HG03039 (cell line): ENCODE measurements around the gene DRD4.

Experiments used
- ATAC-seq: cut with Tn5 transposase; IDR thresholded peaks from one replicate; pipeline ENCODE4 v1.9.1; 2021; ENCODE audit warnings: mild to moderate bottlenecking, moderate library complexity; ENCODE audit not compliant: unreplicated experiment

The DRD4 gene

GRCh38 chr11:636511-637332 lies at the start of gene DRD4:
DRD4 (plus strand) TSS chr11:637269; CDS start chr11:637305, 36 bp downstream.
- ATAC-seq = no peak

GRCh38 chr11:587546-587945 lies 49.5 kb upstream of the DRD4 start:
- ATAC-seq = no peak

DNA sequence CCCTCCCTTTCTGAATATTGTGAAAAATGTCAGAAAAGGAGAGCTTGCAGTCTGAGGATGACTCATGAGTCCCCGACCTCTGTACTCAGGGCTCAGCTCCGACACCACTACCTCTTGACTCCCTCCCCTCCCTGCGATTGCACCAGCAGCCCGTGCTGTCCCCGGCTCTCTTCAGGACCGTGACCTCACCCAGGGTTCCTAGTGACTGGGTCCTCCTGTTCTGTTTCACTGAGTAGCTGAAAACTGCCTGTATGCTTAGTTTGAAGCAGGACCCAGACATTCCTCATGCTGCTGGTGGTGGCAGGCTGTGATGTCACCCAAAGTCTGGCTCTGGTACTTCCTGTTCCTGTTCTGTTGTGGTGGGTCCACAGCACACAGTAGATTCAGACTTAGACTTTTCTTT lies 49.1 kb upstream of the DRD4 start:
- ATAC-seq = no peak

DNA sequence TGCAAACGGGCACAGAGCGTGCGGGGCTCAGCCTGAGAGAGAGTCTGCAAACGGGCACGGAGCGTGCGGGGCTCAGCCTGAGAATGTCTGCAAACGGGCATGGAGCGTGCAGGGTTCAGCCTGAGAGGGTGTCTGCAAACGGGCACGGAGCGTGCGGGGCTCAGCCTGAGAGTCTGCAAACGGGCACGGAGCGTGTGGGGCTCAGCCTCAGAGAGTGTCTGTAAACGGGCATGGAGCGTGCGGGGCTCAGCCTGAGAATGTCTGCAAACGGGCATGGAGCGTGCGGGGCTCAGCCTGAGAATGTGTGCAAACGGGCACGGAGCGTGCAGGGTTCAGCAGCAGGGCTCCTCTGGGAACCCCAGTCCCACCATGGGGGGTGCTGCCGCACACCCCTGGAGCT lies 47.3 kb upstream of the DRD4 start:
- no peak for ATAC-seq

- ATAC-seq = no peak
Measured at GRCh38 chr11:590997-591396, 46.1 kb upstream of the DRD4 start.

- no peak for ATAC-seq
Measured at GRCh38 chr11:592501-592900, 44.6 kb upstream of the DRD4 start.

- ATAC-seq = no peak
Measured at GRCh38 chr11:592918-593317, 44.2 kb upstream of the DRD4 start.

- no peak for ATAC-seq
Measured at GRCh38 chr11:593347-593746, 43.7 kb upstream of the DRD4 start.

DNA sequence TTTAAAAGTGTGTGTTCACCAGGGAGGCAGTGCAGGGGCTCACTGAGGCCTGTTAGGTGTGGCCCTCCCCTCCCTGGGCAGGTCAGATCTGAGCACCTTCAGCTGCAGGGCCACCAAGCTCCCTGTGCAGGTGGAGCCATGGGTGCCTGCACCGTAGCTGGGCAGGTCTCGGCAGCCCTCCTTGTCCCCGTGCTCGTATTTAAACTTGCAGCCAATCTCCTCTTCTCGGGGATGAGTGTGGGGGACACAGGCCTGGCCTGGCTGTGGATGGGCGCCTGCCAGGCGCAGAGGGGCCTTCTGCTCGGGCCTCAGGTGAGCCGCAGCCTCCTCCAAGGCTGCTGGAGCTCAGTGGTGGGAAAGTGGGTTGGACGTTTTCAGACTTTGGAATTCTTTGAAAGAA lies 41.7 kb upstream of the DRD4 start:
- no peak for ATAC-seq

DNA sequence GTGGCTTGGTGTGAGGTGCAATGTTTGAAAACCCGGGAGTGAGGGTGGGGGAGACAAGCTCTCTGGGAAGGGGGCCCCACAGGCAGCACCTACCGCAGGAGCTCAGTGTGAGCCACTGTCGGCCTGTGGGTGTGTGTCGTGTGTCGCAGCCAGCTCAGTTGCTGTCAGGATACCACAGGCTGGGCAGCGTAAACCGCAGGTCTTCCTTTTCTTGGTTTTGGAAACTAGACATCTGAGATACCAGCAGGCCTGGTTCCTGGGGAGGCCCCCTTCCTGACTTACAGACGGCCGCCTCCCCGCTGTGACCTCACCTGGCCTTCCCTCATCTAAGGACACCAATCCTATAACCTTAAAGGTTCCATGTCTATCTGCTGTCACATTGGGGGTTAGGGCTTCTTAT lies 40.7 kb upstream of the DRD4 start:
- no peak for ATAC-seq

GRCh38 chr11:597166-597725 lies 39.8 kb upstream of the DRD4 start:
- no peak for ATAC-seq

DNA sequence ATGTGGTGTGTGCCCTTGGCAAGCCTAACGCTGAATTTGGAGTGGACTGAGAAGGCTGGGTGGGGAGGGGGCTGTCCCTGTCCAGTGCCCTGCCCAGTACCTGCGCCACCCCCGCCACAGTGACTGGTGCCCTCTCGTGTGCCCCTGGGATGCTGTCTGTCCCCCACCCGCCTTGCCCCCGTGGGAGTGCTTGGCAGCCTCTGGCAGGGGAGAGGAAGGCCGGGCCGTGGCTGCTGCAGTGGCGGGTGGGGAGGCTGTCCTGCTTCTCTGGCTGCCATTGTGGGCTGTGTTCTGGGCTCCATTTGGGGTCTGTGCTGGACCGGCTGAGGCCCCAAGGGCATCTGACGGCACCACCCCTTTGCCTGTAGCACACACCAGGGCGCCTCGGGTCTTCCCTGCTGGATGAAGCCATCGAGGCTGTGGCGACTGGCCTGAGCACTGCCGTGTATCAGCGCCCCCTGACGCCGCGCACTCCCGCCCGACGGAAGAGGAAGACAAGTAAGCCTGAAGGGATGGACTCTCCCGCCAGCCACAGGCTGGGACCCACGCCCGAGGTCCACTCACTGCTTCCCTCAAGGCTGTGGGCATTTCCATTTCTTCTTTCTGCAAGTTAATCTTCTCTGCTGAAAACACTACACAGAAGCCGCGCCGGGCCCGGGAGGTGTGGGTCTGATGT lies 38.9 kb upstream of the DRD4 start:
- ATAC-seq = no peak

- ATAC-seq = no peak
Measured at GRCh38 chr11:601573-602245, 35.4 kb upstream of the DRD4 start.

DNA sequence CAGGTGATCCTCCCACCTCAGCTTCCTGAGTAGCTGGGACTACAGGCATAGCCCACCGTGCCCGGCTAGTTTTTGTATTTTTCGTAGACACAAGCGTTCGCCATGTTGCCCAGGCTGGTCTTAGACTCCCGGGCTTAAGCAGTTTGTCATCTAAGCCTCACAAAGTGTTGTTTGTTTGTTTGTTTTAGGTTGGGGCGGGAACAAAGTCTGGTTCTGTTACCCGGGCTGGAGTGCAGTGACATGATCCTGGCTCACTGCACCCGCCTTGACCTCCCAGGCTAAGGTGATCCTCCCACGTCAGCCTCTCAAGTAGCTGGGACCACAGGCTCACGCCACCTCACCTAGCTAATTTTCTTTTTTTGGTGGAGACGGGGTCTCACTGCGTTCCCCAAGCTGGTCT lies 33.9 kb upstream of the DRD4 start:
- ATAC-seq = no peak

DNA sequence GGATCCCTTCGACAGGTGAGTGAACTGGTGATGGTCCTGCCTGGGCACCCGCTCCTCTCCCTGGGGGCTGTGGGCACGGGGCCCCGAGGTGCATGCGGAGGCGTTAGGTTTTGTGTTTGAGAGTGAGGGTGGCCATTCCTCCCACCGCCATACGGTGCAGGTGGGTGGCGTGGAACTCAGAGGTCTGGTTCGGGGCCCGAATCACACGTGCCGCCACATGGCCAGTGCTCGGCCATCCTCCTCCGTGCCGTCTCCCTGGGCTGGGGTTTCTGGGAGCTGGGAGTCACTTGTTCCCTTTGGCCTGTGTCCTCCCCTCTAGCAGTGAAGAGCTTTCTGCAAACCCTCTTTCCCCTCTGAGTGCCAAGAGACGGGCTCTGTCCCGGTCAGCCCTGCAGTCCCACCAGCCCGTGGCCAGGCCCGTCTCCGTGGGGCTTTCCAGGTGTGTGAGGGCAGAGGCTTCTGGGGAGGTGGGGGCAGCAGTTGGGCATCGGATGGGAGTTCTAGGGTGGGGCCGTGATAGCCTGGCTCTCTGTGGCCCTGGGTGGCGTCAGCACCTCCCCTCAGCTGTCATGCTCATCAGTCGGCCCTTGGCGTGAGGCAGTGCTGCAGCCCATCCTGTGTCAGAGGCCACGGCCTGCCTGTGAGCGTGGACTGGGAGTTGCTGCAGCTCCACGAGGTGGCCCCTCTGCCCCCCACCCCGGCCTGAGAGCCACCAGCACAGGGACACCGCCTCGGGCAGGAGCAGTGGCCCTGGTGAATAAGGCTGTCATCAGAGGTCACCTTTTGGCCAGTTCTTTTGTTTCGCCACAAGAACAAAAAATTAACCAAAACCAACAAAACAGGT lies 31.6 kb upstream of the DRD4 start:
- ATAC-seq = no peak

DNA sequence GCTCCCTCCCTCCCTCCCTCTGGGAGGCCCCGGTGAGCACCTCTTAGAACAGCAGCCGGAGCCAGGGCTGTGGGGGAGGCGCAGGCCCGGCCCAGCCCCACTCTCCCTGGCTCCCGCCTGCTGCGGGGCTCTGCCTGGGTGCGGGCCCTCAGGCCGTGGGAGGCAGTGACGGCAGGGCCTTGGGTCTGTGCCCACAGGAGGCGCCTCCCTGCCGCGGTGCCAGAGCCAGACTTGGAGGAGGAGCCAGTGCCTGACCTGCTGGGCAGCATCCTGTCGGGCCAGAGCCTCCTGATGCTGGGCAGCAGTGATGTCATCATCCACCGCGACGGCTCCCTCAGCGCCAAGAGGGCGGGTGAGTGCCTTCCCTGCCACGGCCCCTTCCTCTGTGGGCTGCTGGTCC lies 30.8 kb upstream of the DRD4 start:
- no peak for ATAC-seq

- ATAC-seq = no peak
Measured at GRCh38 chr11:607020-607780, 29.9 kb upstream of the DRD4 start.

- ATAC-seq = no peak
Measured at GRCh38 chr11:607971-608659, 29.0 kb upstream of the DRD4 start.

DNA sequence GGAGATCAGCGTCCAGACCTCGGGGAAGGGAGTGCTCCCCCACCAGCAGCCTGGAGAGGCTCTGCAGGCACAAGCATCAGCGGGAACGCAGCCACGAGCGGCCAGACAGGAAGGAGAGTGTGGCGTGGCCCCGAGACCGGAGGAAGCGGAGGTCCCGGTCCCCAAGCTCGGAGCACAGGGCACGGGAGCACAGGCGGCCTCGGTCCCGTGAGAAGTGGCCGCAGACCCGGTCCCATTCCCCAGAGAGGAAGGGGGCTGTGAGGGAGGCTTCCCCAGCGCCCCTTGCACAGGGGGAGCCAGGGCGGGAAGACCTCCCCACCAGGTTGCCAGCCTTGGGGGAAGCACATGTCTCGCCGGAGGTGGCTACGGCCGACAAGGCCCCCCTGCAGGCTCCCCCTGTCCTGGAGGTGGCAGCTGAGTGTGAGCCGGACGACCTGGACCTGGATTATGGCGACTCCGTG lies 28.2 kb upstream of the DRD4 start:
- no peak for ATAC-seq
